ENCODE data around the gene ALG14. TPM values are rescaled to one million over a fixed set of nuclear protein-coding genes. Genes with fewer than 3 reads are reported as not detected.
A peak's percentile ranks its signal among the peaks of the same experiment; 100 is the strongest.

The ALG14 gene
- total RNA-seq, 3 donors from 2014 or later, result 5.9 to 16.8 (median 11.4) TPM

DNA sequence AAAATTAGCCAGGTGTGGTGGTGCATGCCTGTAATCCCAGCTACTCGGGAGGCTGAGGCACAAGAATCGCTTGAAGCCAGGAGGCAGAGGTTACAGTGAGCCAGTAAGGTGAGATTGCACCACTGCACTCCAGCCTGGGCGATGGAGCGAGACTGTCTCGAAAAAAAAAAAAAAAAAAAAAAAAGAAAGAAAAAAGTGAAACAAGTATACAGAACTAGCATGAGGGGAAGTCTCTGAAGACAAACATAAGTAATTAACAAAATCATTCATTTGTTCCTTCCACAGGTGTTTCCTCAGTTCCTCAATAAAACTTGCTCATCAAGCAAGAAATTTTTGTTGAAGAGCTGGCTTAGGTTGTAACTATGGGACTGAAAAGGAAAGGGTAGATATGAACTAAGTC, 93.6 kb downstream of the ALG14 start:
- peaks cover 27% of the 10 kb centered on the region for H3K4me1 ChIP-seq (ENCODE audit: low read depth)
- TF ChIP-seq, protein P1, sequence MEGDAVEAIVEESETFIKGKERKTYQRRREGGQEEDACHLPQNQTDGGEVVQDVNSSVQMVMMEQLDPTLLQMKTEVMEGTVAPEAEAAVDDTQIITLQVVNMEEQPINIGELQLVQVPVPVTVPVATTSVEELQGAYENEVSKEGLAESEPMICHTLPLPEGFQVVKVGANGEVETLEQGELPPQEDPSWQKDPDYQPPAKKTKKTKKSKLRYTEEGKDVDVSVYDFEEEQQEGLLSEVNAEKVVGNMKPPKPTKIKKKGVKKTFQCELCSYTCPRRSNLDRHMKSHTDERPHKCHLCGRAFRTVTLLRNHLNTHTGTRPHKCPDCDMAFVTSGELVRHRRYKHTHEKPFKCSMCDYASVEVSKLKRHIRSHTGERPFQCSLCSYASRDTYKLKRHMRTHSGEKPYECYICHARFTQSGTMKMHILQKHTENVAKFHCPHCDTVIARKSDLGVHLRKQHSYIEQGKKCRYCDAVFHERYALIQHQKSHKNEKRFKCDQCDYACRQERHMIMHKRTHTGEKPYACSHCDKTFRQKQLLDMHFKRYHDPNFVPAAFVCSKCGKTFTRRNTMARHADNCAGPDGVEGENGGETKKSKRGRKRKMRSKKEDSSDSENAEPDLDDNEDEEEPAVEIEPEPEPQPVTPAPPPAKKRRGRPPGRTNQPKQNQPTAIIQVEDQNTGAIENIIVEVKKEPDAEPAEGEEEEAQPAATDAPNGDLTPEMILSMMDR (IDR thresholded peaks at IDR 0.05), result no peak
- no peaks in the 10 kb centered on the region for H3K9me3 ChIP-seq
- intact Hi-C loops (cut with DNase I, micrococcal nuclease), result no loop called here
- no peaks in the 10 kb centered on the region for H3K36me3 ChIP-seq (ENCODE audit: low read depth)
- no peak overlapping the region for H3K4me3 ChIP-seq
- no peak for ATAC-seq
- DNase-seq, result no peak

DNA sequence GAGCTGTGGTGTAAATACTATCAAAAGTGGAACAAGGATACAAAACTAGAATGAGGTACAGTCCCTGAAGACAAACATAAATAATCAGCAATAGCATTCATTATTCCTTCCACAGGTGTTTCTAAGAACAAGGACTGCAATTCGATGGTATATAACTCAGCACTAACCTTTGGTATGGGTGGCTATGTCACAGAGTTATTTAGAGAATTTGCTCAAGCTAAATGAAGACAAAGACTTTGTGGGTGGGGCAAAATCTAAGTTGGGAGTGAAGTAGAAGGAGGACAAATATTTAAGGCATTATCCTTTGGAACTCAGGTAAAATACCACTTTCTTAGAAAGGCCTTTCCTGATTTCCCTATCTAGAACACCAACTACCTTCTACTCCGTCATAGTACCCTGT, 94.3 kb downstream of the ALG14 start:
- peak; percentile 54 for ATAC-seq
- DNase-seq, result no peak
- no peaks in the 10 kb centered on the region for H3K9me3 ChIP-seq
- intact Hi-C loops (cut with DNase I, micrococcal nuclease), result no loop called here
- H3K36me3 ChIP-seq (ENCODE audit: low read depth), result no peaks in the 10 kb centered on the region
- H3K4me3 ChIP-seq, result no peak overlapping the region
- TF ChIP-seq, protein P1 (IDR thresholded peaks at IDR 0.05), result no peak
- H3K4me1 ChIP-seq (ENCODE audit: low read depth), result peaks cover 27% of the 10 kb centered on the region

GRCh38 chr1:94976971-94977548, 95.7 kb downstream of the ALG14 start:
- H3K4me3 ChIP-seq, result no peak overlapping the region
- DNase-seq (no peak), ATAC-seq (no peak)
- H3K4me1 ChIP-seq (ENCODE audit: low read depth), result peaks cover 27% of the 10 kb centered on the region
- no peaks in the 10 kb centered on the region for H3K9me3 ChIP-seq
- no peaks in the 10 kb centered on the region for H3K36me3 ChIP-seq (ENCODE audit: low read depth)
- TF ChIP-seq, protein P1 (IDR thresholded peaks at IDR 0.05), result no peak
- intact Hi-C loops (cut with DNase I, micrococcal nuclease), result no loop called here

- DNase-seq, result no peak
- TF ChIP-seq, protein P1 (IDR thresholded peaks at IDR 0.05), result no peak
- H3K9me3 ChIP-seq, result no peaks in the 10 kb centered on the region
- peaks cover 12% of the 10 kb centered on the region for H3K4me1 ChIP-seq (ENCODE audit: low read depth)
- intact Hi-C loops (cut with DNase I, micrococcal nuclease), result no loop called here
- H3K36me3 ChIP-seq (ENCODE audit: low read depth), result no peaks in the 10 kb centered on the region
- peak; percentile 51 for ATAC-seq
- no peak overlapping the region for H3K4me3 ChIP-seq
Measured at GRCh38 chr1:94974824-94975223, 97.9 kb downstream of the ALG14 start.

DNA sequence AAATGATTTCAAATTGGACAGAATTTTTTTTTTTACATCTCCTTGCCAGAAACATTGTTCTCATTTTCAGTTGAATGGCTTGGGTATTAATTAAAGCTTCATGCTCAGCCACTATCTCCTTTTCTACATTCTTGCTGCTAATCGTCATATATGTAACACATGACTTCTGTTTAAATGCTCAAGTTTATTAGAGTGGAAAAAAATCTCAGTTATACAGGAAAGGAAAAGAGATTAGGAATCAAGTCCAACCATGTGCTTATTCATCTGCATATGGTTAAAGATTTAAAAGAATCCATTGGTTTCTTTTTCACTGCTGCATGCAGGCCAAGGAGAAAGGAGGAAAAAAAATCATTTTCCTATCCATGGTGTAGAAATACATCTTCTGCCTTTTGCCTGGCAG, 98.5 kb downstream of the ALG14 start:
- Histone ChIP-seq H3K9me3 (no peaks in the 10 kb centered on the region), H3K36me3 (ENCODE audit: low read depth) (no peaks in the 10 kb centered on the region), H3K4me3 (no peak overlapping the region), H3K4me1 (ENCODE audit: low read depth) (peaks cover 7% of the 10 kb centered on the region)
- intact Hi-C loops (cut with DNase I, micrococcal nuclease), result no loop called here
- ATAC-seq (no peak), DNase-seq (no peak)
- TF ChIP-seq, protein P1 (IDR thresholded peaks at IDR 0.05), result no peak

Measured in mucosa of descending colon (tissue), 3 donors.